Germinal center (tissue), 1 donor: ENCODE results near the gene IGLL1.

Experiments used
- DNase-seq: peaks from one replicate; pipeline ENCODE4 v3.0.0; 2012; ENCODE audit warnings: mixed read lengths, low spot score

Gene IGLL1

DNA sequence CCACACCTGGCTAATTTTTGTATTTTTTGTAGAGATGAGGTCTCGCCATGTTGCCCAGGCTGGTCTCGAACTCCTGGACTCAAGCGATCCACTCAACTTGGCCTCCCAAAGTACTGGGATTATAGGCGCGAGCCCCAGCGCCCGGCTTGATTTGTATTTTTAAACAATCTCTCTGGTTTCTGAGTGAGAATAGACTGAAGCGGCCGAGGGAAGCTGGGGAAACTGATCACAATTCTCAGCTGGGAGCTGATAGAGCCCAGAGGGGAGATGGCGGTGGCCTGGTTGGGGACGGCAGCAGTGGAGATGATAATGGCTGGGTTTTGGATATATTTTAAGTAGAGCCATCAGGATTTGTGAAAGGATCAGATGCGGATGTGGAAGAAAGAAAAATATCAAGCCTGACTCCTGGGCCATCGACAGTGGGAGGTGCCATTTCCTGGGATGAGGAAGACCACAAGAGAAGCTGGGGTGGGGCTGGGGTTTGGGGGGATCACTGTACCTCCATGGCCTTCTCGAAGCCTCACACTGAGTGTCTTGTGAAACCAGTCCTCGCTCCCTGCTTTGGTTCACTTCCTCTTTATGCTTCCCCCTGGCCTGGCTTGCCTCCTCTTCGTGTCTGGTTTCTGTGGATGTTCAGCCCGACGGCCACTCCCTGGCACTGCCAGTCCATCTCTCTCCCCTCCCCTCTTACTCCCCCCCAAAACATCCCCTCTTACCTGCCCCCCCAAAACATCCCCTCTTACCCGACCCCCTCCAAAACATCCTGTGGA is 51.9 kb downstream of the IGLL1 start:
- DNase-seq: no peak

DNA sequence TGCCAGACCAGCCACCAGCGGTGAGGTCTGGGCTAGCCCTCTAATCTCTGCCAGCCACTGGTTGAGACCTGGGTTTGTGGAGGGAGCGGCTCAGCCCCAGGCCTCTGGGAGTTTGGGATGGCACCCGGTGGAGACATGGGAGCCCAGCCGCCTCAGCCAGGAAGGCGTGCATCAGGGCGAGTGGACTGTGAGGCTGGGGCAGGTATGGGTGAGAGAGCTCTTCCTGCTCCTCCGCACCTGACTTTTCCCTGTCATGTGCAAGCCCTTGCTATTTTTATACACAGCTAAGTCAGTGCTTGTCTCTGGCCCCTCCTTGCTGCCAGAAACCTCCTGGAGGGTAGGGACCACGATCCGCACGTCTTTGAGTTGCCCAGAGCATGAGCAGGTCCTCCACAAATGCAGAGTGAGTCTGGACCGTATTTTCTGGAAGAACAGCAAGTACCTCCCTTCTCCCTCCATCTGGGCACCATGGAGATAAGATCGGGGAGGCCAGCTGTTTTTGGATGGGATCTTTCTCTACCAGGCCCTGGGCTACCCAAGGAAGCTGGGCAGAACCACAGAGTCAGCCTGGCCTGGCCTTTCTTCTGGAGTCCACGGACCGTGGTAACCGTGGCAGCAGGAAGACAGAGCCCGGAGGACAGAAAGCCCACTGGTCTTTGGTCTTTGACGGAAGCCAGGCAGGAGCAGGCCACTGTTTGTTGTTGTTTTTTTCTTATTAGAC is 53.3 kb downstream of the IGLL1 start:
- DNase-seq: no peak

DNA sequence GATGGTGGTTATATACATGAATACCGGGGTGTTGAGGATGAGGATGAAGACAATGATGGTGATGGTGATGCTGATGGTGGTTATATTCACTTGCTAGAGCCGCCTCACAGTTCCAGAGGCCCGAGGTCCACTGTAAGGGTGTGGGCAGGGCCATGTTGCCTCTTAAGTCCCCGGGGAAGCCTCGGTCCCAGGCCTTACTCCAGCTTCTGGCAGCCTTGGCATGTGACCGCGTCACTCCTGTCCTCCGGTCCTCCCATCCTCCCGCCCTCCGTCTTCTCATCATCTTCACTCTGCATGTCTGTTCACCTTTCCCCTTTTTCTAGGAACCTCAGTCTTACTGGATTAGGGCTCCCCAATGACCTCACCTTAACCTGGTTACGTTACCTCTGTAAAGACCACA is 54.6 kb downstream of the IGLL1 start:
- DNase-seq: no peak

DNA sequence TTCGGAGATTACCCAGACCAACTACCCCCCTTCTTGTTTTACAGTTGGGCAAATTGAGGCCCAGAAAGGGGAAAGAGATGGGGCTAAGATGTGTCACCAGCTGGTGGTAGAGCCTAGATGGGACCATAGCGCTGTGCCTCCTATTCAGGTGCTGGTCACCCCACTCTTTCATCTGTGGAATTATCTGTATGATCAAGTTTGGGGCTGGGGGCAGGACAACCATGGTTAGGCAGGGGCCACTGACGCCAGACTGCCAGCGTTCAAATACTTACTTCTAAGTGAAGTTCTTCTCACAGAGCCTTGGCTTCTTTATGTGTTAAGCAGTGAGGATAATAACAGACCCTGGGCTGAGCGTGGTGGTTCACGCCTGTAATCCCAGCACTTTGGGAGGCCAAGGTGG is 55.9 kb downstream of the IGLL1 start:
- DNase-seq: no peak

GRCh38 chr22:23523713-23524112 is 56.4 kb downstream of the IGLL1 start:
- DNase-seq: no peak
